Upper lobe of left lung (tissue), 6 donors: ENCODE data around the gene ZBTB22. TPM values are rescaled to one million over a fixed set of nuclear protein-coding genes. Genes with fewer than 3 reads are reported as not detected.

Experiments used
- ATAC-seq, 2 donors: fragments of 200-7000 bp; cut with Tn5 transposase; one replicate each; pipeline ENCODE4 v1.9.1; 2022; ENCODE audit warnings: mild to moderate bottlenecking in 2 of 2, moderate library complexity in 2 of 2; ENCODE audit not compliant: low FRiP score in 2 of 2
- DNase-seq, 2 donors: peaks; one replicate each; pipeline ENCODE4 v3.0.0-alpha.2; 2019 to 2020
- H3K27ac ChIP-seq, 4 donors: fragments of 200-600 bp; sonication (generic); one replicate each; pipeline ENCODE4 v1.5.1; 2016 to 2019
- H3K27me3 ChIP-seq, 4 donors: fragments of 200-600 bp; sonication (generic); one replicate each; pipeline ENCODE4 v1.5.1; 2017 to 2019
- H3K36me3 ChIP-seq, 4 donors: fragments of 200-600 bp; sonication (generic); one replicate each; pipeline ENCODE4 v1.5.1; 2016 to 2019
- H3K4me1 ChIP-seq, 4 donors: fragments of 200-600 bp; sonication (generic); one replicate each; pipeline ENCODE4 v1.5.1; 2018 to 2019
- H3K4me3 ChIP-seq, 4 donors: fragments of 200-600 bp; sonication (generic); one replicate each; pipeline ENCODE4 v1.5.1; 2017 to 2019; ENCODE audit warnings: mild to moderate bottlenecking in 2 of 4, moderate library complexity in 1 of 4
- H3K9me3 ChIP-seq, 4 donors: fragments of 200-600 bp; sonication (generic); one replicate each; pipeline ENCODE4 v1.5.1; 2018 to 2019
- EP300 ChIP-seq, 4 donors: sonication (generic); formaldehyde crosslinking; IDR thresholded peaks; one replicate each; pipeline ENCODE4 v1.5.1; 2017; ENCODE audit warnings: antibody characterized with exemption in 4 of 4, control low read depth in 2 of 4
- POLR2A ChIP-seq, 4 donors: fragments of 450-650 bp; IDR thresholded peaks; one replicate each; pipeline ENCODE4 v1.5.1; 2016 to 2017; ENCODE audit warnings: antibody characterized with exemption in 4 of 4, mild to moderate bottlenecking in 2 of 4
- POLR2AphosphoS5 ChIP-seq, 2 donors: sonication (generic); formaldehyde crosslinking; IDR thresholded peaks; one replicate each; pipeline ENCODE4 v1.5.1; 2017; ENCODE audit warnings: antibody characterized with exemption in 2 of 2
- WGBS, 2 donors: methylation state at CpG; one replicate each; pipeline ENCODE4 v1.1.5; 2017 to 2018; 5-methylcytosine and 5-hydroxymethylcytosine counted together
- total RNA-seq, 6 donors: library from RNA; depleted of rRNA in 4 of 6; stranded (reverse); fragments of >200 nt in 4 of 6; gene quantifications; one replicate each; pipeline versions ENCODE4 v1.1.0 to v1.2.1, GENCODE V29; 2016 to 2021
- TF ChIP-seq, protein P1 (sequence below), 6 experiments: fragments of 450-650 bp in 4 of 6; fragments of 200-600 bp in 2 of 6; sonication (generic) in 2 of 6; IDR thresholded peaks; one replicate each; pipeline ENCODE4 v1.5.1; 2016 to 2019; ENCODE audit warnings: antibody characterized with exemption in 6 of 6
- donor health status: DM: no; HTN: no; CAD: no; lungs with moderate emphysema.
- donor health status: DM: no; HTN: yes; CAD: no; lungs with severe emphysema.

ZBTB22 gene
- total RNA-seq, 6 donors from 2014 or later, result 24.2 to 32.5 (median 28.2) TPM

DNA sequence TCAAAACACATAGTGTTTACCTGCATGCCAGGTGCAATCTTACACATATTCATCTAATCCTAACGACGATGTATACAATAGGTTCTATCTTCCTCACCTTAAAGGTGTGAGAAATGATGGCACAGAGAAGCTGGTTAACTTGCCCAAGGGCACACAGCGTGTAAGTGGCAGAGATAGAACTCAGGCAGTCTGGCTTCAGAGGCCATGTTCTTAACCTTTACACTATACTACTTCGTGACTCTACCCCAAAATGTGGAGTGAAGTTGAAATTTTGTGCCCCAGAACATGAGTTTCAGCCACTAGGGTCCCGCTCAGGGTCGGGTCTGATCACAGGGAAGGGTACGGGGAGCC lies 46.5 kb downstream of the ZBTB22 start:
- Histone ChIP-seq H3K4me3 (peak overlapping the region; percentile 62 to 82 (median 70)), H3K36me3 (peaks cover 12 to 67% (median 51%) of the 10 kb centered on the region in 4 donors), H3K27ac (peak overlapping the region; percentile 90 to 97 (median 95)), H3K4me1 (peaks cover 35 to 55% (median 43%) of the 10 kb centered on the region in 4 donors), H3K27me3 (no peaks in the 10 kb centered on the region), H3K9me3 (no peaks in the 10 kb centered on the region)
- no peak for DNase-seq
- no peak for TF ChIP-seq POLR2AphosphoS5 (IDR thresholded peaks at IDR 0.05)
- TF ChIP-seq, protein P1, sequence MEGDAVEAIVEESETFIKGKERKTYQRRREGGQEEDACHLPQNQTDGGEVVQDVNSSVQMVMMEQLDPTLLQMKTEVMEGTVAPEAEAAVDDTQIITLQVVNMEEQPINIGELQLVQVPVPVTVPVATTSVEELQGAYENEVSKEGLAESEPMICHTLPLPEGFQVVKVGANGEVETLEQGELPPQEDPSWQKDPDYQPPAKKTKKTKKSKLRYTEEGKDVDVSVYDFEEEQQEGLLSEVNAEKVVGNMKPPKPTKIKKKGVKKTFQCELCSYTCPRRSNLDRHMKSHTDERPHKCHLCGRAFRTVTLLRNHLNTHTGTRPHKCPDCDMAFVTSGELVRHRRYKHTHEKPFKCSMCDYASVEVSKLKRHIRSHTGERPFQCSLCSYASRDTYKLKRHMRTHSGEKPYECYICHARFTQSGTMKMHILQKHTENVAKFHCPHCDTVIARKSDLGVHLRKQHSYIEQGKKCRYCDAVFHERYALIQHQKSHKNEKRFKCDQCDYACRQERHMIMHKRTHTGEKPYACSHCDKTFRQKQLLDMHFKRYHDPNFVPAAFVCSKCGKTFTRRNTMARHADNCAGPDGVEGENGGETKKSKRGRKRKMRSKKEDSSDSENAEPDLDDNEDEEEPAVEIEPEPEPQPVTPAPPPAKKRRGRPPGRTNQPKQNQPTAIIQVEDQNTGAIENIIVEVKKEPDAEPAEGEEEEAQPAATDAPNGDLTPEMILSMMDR (IDR thresholded peaks at IDR 0.05), result peak in 1 of 6 experiments; percentile 9
- no peak for TF ChIP-seq POLR2A (IDR thresholded peaks at IDR 0.05)
- no peak for TF ChIP-seq EP300 (IDR thresholded peaks at IDR 0.05)
- ATAC-seq, result peak; percentile 2 to 23
- WGBS, 2 donors, result 1 to 4% methylated on average over 4 to 7 of the region's 7 CpGs

Other genes with a start within 250 kb of the ZBTB22 start
- 100 to 1,000 TPM; 109 to 674 (median 399) TPM for gene HLA-DPA1, start 244.1 kb downstream of the ZBTB22 start, total RNA-seq
- gene HLA-DPB1, start 241.8 kb downstream of the ZBTB22 start, total RNA-seq, result 100 to 1,000 TPM; 194 to 697 (median 373) TPM
- 1 to 10 TPM in 2 of 6 donors, under 1 TPM in 4; 0.20 to 2.1 (median 0.74) TPM for gene COL11A2, start 125.3 kb downstream of the ZBTB22 start, total RNA-seq
- gene RXRB, start 117.1 kb downstream of the ZBTB22 start, total RNA-seq, result 10 to 100 TPM; 19.3 to 67.1 (median 48.4) TPM
- 100 to 1,000 TPM in 2 of 6 donors, 10 to 100 TPM in 4; 37.7 to 104 (median 86.7) TPM for gene SLC39A7, start 116.9 kb downstream of the ZBTB22 start, total RNA-seq
- 10 to 100 TPM in 5 of 6 donors, 1 to 10 TPM in 1; 8.2 to 39.3 (median 28.7) TPM for gene HSD17B8, start 113.1 kb downstream of the ZBTB22 start, total RNA-seq
- 10 to 100 TPM; 17.9 to 50.6 (median 40.4) TPM for gene RING1, start 109.2 kb downstream of the ZBTB22 start, total RNA-seq
- 100 to 1,000 TPM in 1 of 6 donors, 10 to 100 TPM in 5; 30.1 to 170 (median 45.8) TPM for gene VPS52, start 45.9 kb downstream of the ZBTB22 start, total RNA-seq
- gene RPS18, start 45.7 kb downstream of the ZBTB22 start, total RNA-seq, result 1,000 to 10,000 TPM in 4 of 6 donors, 100 to 1,000 TPM in 2; 535 to 2,038 (median 1,627) TPM
- 10 to 100 TPM; 20.1 to 29.7 (median 23.2) TPM for gene B3GALT4, start 40.6 kb downstream of the ZBTB22 start, total RNA-seq
- gene WDR46, start 28.5 kb downstream of the ZBTB22 start, total RNA-seq, result 10 to 100 TPM; 21.1 to 50.3 (median 41.7) TPM
- gene PFDN6, start 28.1 kb downstream of the ZBTB22 start, total RNA-seq, result 10 to 100 TPM; 13.8 to 42.9 (median 30.7) TPM
- 100 to 1,000 TPM in 2 of 6 donors, 10 to 100 TPM in 4; 56.5 to 149 (median 77.9) TPM for gene RGL2, start 18.8 kb downstream of the ZBTB22 start, total RNA-seq
- 100 to 1,000 TPM; 131 to 310 (median 221) TPM for gene TAPBP, start 3.7 kb downstream of the ZBTB22 start, total RNA-seq
- gene DAXX, start 5.2 kb upstream of the ZBTB22 start, total RNA-seq, result 10 to 100 TPM; 29.3 to 57.6 (median 43.5) TPM
- 10 to 100 TPM in 1 of 6 donors, 1 to 10 TPM in 5; 1.2 to 11.8 (median 4.4) TPM for gene KIFC1, start 74.1 kb upstream of the ZBTB22 start, total RNA-seq
- 100 to 1,000 TPM in 1 of 6 donors, 10 to 100 TPM in 5; 61.7 to 150 (median 65.5) TPM for gene PHF1, start 93.3 kb upstream of the ZBTB22 start, total RNA-seq
- gene CUTA, start 100.4 kb upstream of the ZBTB22 start, total RNA-seq, result 100 to 1,000 TPM in 4 of 6 donors, 10 to 100 TPM in 2; 53.4 to 171 (median 112) TPM
- 10 to 100 TPM in 5 of 6 donors, 1 to 10 TPM in 1; 8.2 to 57.6 (median 19.5) TPM for gene SYNGAP1, start 102.3 kb upstream of the ZBTB22 start, total RNA-seq
- gene ZBTB9, start 136.8 kb upstream of the ZBTB22 start, total RNA-seq, result 1 to 10 TPM; 3.2 to 8.7 (median 6.1) TPM